ENCODE measurements around the gene DLAT.

DLAT gene

GRCh38 chr11:111981270-111981669, 43.9 kb upstream of the DLAT start:
- no peak for TF ChIP-seq CTCF (IDR thresholded peaks at IDR 0.05; ENCODE audit: borderline replicate concordance, insufficient read depth, low read depth, low read length)
- H3K4me3 ChIP-seq (ENCODE audit: low read depth, low read length): no peak overlapping the region

GRCh38 chr11:111982019-111982464, 43.2 kb upstream of the DLAT start:
- peak; percentile 73; the same call in 1 of the 2 replicates for TF ChIP-seq CTCF (IDR thresholded peaks at IDR 0.05; ENCODE audit: borderline replicate concordance, insufficient read depth, low read depth, low read length)
- no peak overlapping the region for H3K4me3 ChIP-seq (ENCODE audit: low read depth, low read length)

GRCh38 chr11:111982541-111983186, 42.5 kb upstream of the DLAT start:
- no peak for TF ChIP-seq CTCF (IDR thresholded peaks at IDR 0.05; ENCODE audit: borderline replicate concordance, insufficient read depth, low read depth, low read length)
- no peak overlapping the region for H3K4me3 ChIP-seq (ENCODE audit: low read depth, low read length)

- TF ChIP-seq CTCF (IDR thresholded peaks at IDR 0.05; ENCODE audit: borderline replicate concordance, insufficient read depth, low read depth, low read length): no peak
- no peak overlapping the region for H3K4me3 ChIP-seq (ENCODE audit: low read depth, low read length)
These were observed 41.8 kb upstream of the DLAT start for GRCh38 chr11:111983187-111983986.

GRCh38 chr11:111986589-111986988, 38.6 kb upstream of the DLAT start:
- no peak overlapping the region for H3K4me3 ChIP-seq (ENCODE audit: low read depth, low read length)
- TF ChIP-seq CTCF (IDR thresholded peaks at IDR 0.05; ENCODE audit: borderline replicate concordance, insufficient read depth, low read depth, low read length): no peak

- no peak overlapping the region for H3K4me3 ChIP-seq (ENCODE audit: low read depth, low read length)
- TF ChIP-seq CTCF (IDR thresholded peaks at IDR 0.05; ENCODE audit: borderline replicate concordance, insufficient read depth, low read depth, low read length): no peak
These were observed 34.8 kb upstream of the DLAT start for GRCh38 chr11:111990381-111990780.
